HepG2 (cell line): Measurements from ENCODE around the gene LSM2. TPM values are rescaled to one million over a fixed set of nuclear protein-coding genes. Genes with fewer than 3 reads are reported as not detected.

Experiments
- ATF7 ChIP-seq, 2 experiments: fragments of 450-650 bp in 1 of 2; sonication (generic) in 1 of 2; formaldehyde crosslinking in 1 of 2; IDR thresholded peaks; 2 replicates each; pipeline versions ENCODE4 v1.4.0 to v1.6.1; 2016 to 2020; ENCODE audit warnings: antibody characterized with exemption in 1 of 2, mild to moderate bottlenecking in 1 of 2, missing genetic modification reagents in 1 of 2
- GPN1 ChIP-seq: sonication (generic); formaldehyde crosslinking; IDR thresholded peaks from 2 replicates; pipeline ENCODE4 v1.5.1; 2020; ENCODE audit warnings: missing genetic modification reagents, borderline replicate concordance
- JUND ChIP-seq: sonication (generic); formaldehyde crosslinking; IDR thresholded peaks from 2 replicates; pipeline ENCODE4 v1.8.0; 2022; ENCODE audit warnings: mild to moderate bottlenecking, missing genetic modification reagents
- MXI1 ChIP-seq: IDR thresholded peaks from 3 replicates; pipeline ENCODE4 v1.6.1; 2012; ENCODE audit warnings: low read depth, low read length, inconsistent platforms, borderline replicate concordance
- PITX1 ChIP-seq: sonication (generic); formaldehyde crosslinking; IDR thresholded peaks from 2 replicates; pipeline ENCODE4 v1.5.1; 2020; ENCODE audit warnings: mild to moderate bottlenecking, missing genetic modification reagents
- POLR2A ChIP-seq, 2 experiments: IDR thresholded peaks; 2 replicates each; pipeline ENCODE4 v1.6.1; 2011; ENCODE audit warnings: low read depth in 2 of 2, low read length in 2 of 2, mild to moderate bottlenecking in 1 of 2, moderate library complexity in 1 of 2; ENCODE audit not compliant: insufficient read depth in 1 of 2
- RELA ChIP-seq: sonication (generic); formaldehyde crosslinking; IDR thresholded peaks from 2 replicates; pipeline ENCODE4 v1.4.0; 2020; ENCODE audit warnings: missing genetic modification reagents
- RORA ChIP-seq: sonication (generic); formaldehyde crosslinking; IDR thresholded peaks from 2 replicates; pipeline ENCODE4 v1.5.0; 2020; ENCODE audit warnings: mild to moderate bottlenecking, missing genetic modification reagents, moderate library complexity
- SAP130 ChIP-seq: IDR thresholded peaks from 2 replicates; pipeline ENCODE4 v1.6.1; 2016; ENCODE audit warnings: low read depth
- ZBTB34 ChIP-seq: sonication (generic); formaldehyde crosslinking; IDR thresholded peaks from 2 replicates; pipeline ENCODE4 v1.8.0; 2022; ENCODE audit warnings: mild to moderate bottlenecking, missing genetic modification reagents
- ZNF225 ChIP-seq: sonication (generic); formaldehyde crosslinking; IDR thresholded peaks from 2 replicates; pipeline ENCODE4 v1.4.0; 2020; ENCODE audit warnings: mild to moderate bottlenecking, missing genetic modification reagents
- ZNF407 ChIP-seq: sonication (generic); formaldehyde crosslinking; IDR thresholded peaks from one replicate; pipeline ENCODE4 v1.5.1; 2020; ENCODE audit warnings: mild to moderate bottlenecking, missing genetic modification reagents; ENCODE audit errors: not compliant biosample characterization
- ZNF557 ChIP-seq: sonication (generic); formaldehyde crosslinking; IDR thresholded peaks from 2 replicates; pipeline ENCODE4 v1.4.0; 2020; ENCODE audit warnings: missing genetic modification reagents
- ZNF615 ChIP-seq: sonication (generic); formaldehyde crosslinking; IDR thresholded peaks from 2 replicates; pipeline ENCODE4 v1.5.0; 2020; ENCODE audit warnings: mild to moderate bottlenecking, missing genetic modification reagents, borderline replicate concordance
- ZNF710 ChIP-seq: sonication (generic); formaldehyde crosslinking; IDR thresholded peaks from 2 replicates; pipeline ENCODE4 v1.5.0; 2020; ENCODE audit warnings: mild to moderate bottlenecking, missing genetic modification reagents, borderline replicate concordance
- polyA plus RNA-seq, 8 experiments: library from polyadenylated mRNA; depleted of rRNA in 3 of 8; stranded (reverse) in 7 of 8; unstranded in 1 of 8; fragments of >200 nt; fragmentation: Illumina TruSeq in 4 of 8; extraction: Trizol in 4 of 8; gene quantifications; 2 replicates each; pipeline versions ENCODE4 v1.2.1 to v1.2.3, GENCODE V29; 2011 to 2016; ENCODE audit warnings: low read depth in 4 of 8, missing spikeins in 1 of 8, mixed read lengths in 1 of 8; ENCODE audit not compliant: insufficient read depth in 1 of 8
- total RNA-seq, 5 experiments: library from RNA; depleted of rRNA; stranded (reverse); fragments of >200 nt; fragmentation: Illumina TruSeq; extraction: Trizol; gene quantifications; 2 replicates each; pipeline ENCODE4 v1.2.3, GENCODE V29; 2016; ENCODE audit warnings: low read depth in 1 of 5
- TF ChIP-seq, protein P1 (sequence below): IDR thresholded peaks from 2 replicates; pipeline ENCODE4 v1.6.1; 2016; ENCODE audit warnings: missing biosample characterization, missing genetic modification reagents, low read depth

Gene LSM2
- total and polyA plus RNA-seq, 2 of the 13 experiments (the other 11 are each of a cell fraction or from before 2014, with no cell fraction given): 69.4 to 90.5 TPM

DNA sequence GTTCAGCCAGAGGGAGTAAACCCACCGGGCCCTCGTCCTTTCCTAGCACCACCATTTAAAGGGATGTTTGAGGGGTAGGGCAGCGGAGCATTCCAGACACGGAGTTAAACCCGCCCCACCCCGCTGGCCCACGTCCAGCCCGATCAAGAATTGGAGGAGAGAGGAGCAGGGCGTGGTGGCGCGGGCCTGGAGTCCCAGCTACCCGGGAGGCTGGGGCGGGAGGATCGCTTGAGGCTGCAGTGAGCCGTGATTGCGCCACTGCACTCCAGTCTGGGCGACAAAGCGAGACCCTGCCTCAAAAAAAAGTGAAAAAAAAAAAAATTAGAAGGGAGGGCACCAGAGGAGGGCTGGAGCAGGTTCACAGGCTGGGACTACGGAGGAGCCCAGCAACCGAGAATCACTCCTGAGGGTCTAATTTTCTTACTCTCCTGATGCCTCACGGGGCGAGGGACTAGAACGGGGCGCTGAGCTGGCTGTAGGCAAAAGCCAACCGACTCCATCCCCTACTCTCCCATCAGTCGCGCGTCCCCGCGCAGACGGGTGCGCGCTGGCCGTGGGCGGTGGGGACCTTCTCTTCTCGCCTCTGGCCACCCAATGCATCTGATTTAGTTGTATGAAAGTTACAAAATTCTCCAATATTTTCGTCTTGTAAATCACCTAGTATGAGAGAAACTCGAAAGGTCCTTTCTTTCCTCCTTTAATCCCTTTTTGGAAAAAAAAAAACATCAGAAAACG is 14.7 kb upstream of the LSM2 start (continued):
- no peak for TF ChIP-seq ATF7 (IDR thresholded peaks at IDR 0.05)
- TF ChIP-seq ATF7 (CRISPR knock-in tag; IDR thresholded peaks at IDR 0.05): no peak
- TF ChIP-seq, protein P1, sequence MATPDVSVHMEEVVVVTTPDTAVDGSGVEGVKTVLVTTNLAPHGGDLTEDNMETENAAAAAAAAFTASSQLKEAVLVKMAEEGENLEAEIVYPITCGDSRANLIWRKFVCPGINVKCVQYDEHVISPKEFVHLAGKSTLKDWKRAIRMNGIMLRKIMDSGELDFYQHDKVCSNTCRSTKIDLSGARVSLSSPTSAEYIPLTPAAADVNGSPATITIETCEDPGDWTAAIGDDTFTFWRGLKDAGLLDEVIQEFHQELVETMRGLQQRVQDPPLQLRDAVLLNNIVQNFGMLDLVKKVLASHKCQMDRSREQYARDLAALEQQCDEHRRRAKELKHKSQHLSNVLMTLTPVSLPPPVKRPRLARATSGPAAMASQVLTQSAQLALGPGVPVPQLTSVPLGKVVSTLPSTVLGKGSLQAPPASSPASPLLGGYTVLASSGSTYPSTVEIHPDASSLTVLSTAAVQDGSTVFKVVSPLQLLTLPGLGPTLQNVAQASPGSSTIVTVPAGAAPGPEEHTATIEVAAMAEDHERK (CRISPR knock-in tag): no peak
- TF ChIP-seq ZBTB34: no peak
- TF ChIP-seq ZNF710: no peak
- peak; percentile 36; the same call in 1 of the 2 replicates for TF ChIP-seq PITX1 (CRISPR knock-in tag)
- TF ChIP-seq MXI1: 0 out of 3 replicates have a peak, but pooled peaks have one; percentile 6
- TF ChIP-seq ZNF615 (CRISPR knock-in tag): no peak
- no peak for TF ChIP-seq RORA (CRISPR knock-in tag)
- peak in 1 of 2 experiments; percentile 51; a peak in 3 of 4 replicates for TF ChIP-seq POLR2A (IDR thresholded peaks at IDR 0.05; ENCODE audit: insufficient read depth in 1 of 2, low read depth in 2 of 2, low read length in 2 of 2)
- no peak for TF ChIP-seq RELA (CRISPR knock-in tag)
- TF ChIP-seq ZNF557 (CRISPR knock-in tag): no peak
- TF ChIP-seq JUND (CRISPR knock-in tag): no peak
- no peak; the same call in 1 of the 2 replicates for TF ChIP-seq SAP130 (CRISPR knock-in tag)
- TF ChIP-seq GPN1 (CRISPR knock-in tag): no peak
- no peak for TF ChIP-seq ZNF225 (CRISPR knock-in tag)
- no peak for TF ChIP-seq ZNF407
